Fibroblast of pulmonary artery (primary cell): ENCODE results near the gene PIGO.
A peak's percentile ranks its signal among the peaks of the same experiment; 100 is the strongest.

Experiments used
- DNase-seq: peaks from one replicate; pipeline ENCODE4 v3.0.0-alpha.2; 2010; ENCODE audit warnings: low read depth
- H3K4me3 ChIP-seq: replicated peaks from 2 replicates; pipeline ENCODE4 v1.5.1; 2011; ENCODE audit warnings: low read depth, mild to moderate bottlenecking, control low read depth, low read length, moderate library complexity
- TF ChIP-seq, protein P1 (sequence below): IDR thresholded peaks from 2 replicates; pipeline ENCODE4 v1.5.1; 2011; ENCODE audit warnings: mild to moderate bottlenecking, control low read depth, low read length, inconsistent platforms; ENCODE audit errors: missing control alignments

The PIGO gene

DNA sequence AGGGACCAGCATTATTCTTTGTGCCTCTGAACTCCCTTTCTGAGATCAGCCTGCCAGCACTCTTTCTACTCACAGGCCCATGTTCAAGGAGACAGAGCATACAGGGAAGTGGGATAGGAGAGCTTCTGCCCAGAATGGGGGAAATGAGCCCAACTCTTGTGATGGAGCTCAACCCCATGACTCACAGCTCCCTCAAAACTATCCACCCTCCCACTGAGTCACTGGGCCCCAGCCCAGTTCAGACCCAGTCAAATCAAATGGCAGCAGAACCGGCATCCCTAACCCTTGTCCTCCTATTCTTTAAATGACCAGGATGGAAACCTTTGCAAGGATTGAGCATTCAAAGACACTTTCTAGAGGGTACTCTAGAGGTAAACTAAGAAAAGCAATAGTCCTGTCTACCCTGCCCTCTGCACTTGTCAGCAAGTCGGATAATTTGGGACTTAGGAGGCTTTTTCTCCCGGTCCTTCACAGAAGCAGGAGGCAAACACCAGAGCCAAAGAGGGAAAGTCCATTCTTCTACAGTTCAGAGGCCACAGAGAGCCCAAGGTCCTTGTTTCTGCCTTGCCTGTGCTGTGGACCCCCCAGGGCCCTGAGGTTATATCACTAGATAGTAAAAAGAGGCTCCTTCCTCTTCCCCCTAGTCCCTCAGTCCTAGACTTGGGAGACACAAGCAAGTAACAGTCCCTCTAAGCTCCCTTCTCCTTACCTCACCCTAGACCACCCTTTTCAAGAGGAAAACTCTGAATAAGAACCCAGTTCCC lies 16.0 kb upstream of the PIGO start:
- TF ChIP-seq, protein P1, sequence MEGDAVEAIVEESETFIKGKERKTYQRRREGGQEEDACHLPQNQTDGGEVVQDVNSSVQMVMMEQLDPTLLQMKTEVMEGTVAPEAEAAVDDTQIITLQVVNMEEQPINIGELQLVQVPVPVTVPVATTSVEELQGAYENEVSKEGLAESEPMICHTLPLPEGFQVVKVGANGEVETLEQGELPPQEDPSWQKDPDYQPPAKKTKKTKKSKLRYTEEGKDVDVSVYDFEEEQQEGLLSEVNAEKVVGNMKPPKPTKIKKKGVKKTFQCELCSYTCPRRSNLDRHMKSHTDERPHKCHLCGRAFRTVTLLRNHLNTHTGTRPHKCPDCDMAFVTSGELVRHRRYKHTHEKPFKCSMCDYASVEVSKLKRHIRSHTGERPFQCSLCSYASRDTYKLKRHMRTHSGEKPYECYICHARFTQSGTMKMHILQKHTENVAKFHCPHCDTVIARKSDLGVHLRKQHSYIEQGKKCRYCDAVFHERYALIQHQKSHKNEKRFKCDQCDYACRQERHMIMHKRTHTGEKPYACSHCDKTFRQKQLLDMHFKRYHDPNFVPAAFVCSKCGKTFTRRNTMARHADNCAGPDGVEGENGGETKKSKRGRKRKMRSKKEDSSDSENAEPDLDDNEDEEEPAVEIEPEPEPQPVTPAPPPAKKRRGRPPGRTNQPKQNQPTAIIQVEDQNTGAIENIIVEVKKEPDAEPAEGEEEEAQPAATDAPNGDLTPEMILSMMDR = no peak
- DNase-seq = peak; percentile 67
- H3K4me3 ChIP-seq = peak overlapping the region; percentile 47

DNA sequence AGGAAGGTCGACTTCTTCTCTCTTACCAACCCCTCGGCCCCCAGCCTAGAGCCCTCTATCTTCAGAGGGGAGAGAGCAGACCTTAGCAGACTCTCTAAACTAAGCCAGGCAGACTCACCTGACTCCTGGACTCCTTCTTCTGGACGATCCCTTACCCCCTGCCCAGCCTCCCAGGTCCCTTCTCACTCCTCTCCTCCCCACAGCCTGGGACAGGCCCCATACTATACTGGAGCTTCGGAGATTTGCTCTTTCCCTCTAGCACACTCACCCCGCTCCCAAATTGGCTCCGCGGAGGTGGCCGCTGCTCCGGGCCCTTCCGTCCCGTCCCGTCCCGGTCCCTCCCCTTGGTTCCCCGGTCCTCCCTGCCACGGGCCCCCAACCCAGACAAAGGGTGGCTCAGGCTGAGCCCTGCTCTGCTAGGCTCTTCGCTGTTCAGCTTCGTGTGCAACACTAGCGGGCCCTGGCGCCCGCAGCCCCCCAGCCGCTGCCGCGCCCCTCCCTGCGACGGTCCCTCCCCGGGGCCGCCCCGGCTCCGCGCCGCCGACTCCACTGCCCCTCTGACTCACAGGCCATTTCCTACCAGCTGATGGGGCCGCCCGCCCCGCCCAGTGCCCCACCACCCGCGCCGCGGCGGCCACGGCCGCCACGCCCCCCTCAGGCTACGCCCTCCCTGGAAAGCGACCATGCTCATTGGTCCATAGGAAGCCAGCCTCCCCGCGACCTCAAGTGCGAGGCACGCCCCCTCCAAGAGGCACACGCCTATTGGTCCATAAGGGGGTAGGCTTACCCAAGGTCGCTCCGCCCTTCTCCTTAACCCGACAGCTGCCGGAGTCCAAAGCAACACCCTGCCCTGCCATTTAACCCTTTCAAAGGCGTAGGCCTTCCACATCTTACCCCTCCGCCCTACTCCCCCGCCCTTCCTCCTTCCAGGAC lies 14.9 kb upstream of the PIGO start:
- DNase-seq = peak; percentile 99
- TF ChIP-seq, protein P1 = no peak
- peak overlapping the region; percentile 86 for H3K4me3 ChIP-seq

DNA sequence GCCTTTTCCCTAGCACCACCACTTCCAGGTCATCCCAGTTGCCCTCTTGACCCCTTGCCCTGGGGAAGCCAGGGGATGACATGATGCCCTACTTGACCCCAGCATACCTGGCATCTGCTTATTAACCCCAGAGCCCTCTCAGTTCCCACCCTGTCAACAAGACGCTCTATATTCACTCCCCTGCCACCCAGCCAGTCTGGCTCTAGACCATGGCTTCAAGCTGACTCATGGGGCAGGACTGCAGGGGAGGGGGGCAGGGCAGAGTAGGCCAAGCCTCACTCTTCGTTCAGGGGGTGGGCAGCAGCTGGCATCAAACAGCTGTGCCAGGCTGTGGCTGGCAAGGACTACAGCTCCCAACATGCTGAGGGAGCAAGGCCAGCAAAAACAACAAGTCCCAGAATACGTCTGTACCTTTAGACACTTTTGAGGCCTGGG lies 14.0 kb upstream of the PIGO start:
- DNase-seq = peak; percentile 42
- H3K4me3 ChIP-seq = peak overlapping the region; percentile 86
- TF ChIP-seq, protein P1 = no peak

DNA sequence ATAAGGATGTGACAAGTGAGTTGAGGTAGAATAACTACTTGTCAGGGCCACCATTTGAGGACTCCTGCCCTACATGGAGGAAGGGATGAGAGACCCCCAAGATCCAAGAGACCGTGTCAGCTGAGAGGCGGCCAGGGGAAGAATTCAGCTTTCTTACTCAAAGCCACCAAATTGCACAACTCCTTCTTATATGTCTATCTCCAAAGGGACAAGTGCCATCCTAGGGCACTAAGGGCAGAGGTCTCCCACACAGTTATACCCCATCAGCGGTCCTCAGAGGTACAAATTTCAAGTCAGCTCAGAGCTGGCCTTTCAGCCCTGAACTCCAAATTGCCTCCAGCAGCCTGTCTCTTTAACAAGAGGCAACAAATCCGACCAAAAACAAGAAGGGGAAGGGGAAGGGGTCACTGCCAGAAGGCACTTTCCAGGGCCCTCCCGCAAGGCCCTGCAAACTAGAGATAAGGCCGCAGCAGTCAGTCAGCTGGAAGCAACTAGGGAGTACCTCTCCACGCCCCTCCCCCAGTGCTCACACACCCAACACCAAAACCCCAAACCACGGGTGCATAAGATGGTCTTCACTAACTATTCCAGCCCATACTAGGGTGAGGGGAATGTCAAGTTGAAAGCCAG lies 12.7 kb upstream of the PIGO start:
- TF ChIP-seq, protein P1 = no peak
- no peak for DNase-seq
- H3K4me3 ChIP-seq = no peak overlapping the region

DNA sequence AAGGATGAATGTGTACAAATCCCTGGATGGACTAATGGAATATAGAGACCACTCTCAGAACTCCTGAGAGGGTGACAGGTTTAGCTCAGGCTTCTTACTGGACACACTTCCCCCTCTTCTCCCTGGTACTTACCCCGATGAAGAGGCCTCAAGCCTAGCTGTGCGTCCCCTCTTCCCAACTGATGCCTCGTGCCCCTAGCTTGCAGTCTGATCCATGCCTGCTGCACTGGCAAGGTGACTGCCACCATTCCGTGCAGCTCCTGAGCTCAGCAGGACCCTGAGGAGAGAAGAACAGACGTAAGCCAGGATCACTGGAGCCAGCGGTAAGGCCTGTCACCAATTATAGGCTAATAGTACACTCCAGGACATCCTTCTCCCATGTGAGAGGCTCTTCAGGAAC lies 12.1 kb upstream of the PIGO start:
- DNase-seq = no peak
- TF ChIP-seq, protein P1 = no peak
- H3K4me3 ChIP-seq = no peak overlapping the region

DNA sequence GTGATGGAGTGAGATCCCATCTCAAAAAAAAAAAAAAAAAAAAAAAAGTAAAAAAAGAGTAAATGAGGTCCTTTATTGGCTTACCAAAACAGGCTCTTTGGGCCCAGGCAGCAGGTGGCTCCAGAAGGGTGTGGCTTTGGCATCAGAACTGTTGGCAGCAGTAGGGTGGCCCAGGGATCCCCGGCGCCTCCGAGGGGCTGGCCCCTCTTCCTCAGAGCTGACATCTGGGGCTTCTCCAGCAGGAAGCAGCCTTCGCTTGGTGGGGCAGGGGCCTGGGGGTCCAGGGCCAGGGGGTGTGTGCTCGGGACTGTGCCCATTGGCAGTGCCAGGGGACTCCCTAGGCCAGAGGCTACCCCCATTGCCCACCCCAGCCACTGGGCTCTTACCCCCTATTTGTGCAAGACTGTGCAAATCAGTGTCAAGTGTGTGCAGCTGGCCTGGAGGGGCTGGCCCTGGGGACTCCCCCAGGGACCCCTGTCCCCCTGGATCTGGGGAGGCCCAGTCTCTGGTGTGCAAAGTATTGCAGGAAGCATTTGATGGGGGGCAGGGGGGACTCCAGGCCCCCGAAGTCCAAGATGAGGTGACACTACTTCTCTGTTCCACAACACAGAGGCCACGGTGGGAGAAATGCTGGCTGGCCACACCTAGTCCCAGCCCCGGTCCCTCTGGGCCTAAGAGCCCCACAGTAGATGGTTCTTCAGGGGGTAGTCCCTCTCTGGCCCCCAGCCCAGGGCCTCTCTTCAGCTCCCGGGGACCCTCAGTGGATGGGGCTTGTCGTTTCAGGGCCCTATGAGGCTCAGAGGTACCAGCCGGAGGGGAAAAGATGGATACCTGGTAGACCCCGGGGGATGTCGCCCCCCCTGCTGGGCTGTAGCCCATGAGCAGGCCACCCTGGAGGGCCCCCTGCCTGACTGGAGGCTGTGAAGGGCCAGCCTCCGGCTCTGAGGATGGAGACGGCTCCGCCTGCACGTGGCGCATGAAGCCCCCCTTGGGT lies 11.2 kb upstream of the PIGO start:
- TF ChIP-seq, protein P1 = no peak
- no peak for DNase-seq
- H3K4me3 ChIP-seq = no peak overlapping the region
